Middle frontal gyrus (tissue), 1 donor: ENCODE results near the gene OR6C75.
"Not testable (repeated sequence)": the region's sequence is repeated elsewhere in the genome, so short reads cannot be mapped to it uniquely, and the experiment has no call there.

Experiments
- DNase-seq: peaks from one replicate; pipeline ENCODE4 v3.0.0-alpha.2; 2015; ENCODE audit warnings: low spot score; ENCODE audit errors: extremely low spot score

Gene OR6C75

GRCh38 chr12:55362675-55363074 lies at the start of gene OR6C75:
Gene OR6C75 (plus strand): TSS chr12:55362975. CDS start chr12:55365111, 2,136 bp downstream.
- DNase-seq = no peak

DNA sequence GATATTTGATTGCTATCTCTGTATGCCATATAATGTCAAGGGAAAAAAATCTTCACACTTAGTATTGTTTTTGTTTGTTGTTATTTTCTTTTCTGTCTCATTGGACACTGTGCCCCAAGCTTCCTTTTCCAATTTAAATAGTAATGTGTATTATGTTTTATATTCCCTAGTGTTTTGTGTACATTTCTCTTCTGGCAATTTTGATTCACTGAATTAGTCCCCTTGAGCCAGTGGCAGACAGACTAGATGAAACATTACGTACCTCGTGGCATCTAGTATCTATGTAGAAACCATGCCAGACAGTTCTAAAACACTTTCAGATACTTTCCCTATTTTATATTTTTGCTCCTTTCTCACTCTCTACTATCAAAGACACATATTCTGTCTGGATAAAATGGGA lies 48.7 kb upstream of the OR6C75 start, which contains the start of gene OR6C1:
Gene OR6C1 (plus strand): TSS at position 301 of the 400 bp plus-strand sequence. CDS start 6,257 bp downstream, outside the sequence.
- DNase-seq = no peak

DNA sequence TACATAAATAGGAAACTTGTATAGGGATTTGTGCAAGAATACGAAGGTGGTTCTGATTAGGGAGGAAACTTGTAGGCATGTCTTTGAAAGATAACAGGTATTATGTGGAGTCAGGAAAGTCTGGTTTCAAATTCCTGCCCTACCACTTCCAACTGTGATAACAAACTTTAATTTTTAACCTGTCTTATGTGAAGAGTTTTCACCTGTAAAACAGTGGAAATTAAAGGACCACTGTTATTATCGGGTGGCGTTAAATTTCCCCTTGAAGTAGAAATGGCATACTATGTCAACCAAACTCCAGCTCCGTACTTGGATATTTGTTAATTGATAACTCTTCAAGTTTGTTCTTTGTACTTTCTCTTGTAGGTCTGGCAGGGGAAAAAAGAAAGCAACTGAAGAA lies 42.6 kb upstream of the OR6C75 start:
- no peak for DNase-seq

GRCh38 chr12:55325801-55326200 lies 37.0 kb upstream of the OR6C75 start:
- DNase-seq = not testable (repeated sequence)

GRCh38 chr12:55330446-55330845 lies 32.3 kb upstream of the OR6C75 start, which contains the start of gene OR6C3:
Gene OR6C3 (plus strand): TSS chr12:55330746. CDS start chr12:55331701, 955 bp downstream.
- DNase-seq = no peak

- DNase-seq = no peak
Observed at GRCh38 chr12:55336002-55336401, 26.8 kb upstream of the OR6C75 start.

- DNase-seq = not testable (repeated sequence)
Observed at GRCh38 chr12:55355338-55355737, 7.4 kb upstream of the OR6C75 start.

DNA sequence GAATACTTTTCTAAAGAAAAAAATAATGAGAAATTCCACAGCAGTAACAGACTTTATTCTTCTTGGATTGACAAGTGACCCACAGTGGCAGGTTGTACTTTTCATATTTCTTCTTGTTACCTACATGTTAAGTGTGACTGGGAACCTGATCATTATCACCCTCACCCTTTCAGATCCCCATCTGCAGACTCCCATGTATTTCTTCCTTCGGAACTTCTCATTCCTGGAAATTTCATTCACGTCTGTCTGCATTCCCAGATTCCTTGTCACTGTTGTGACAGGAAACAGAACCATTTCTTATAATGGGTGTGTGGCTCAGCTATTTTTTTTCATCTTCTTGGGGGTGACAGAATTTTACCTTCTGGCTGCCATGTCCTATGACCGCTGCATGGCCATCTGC lies 2.3 kb downstream of the OR6C75 start:
- DNase-seq = no peak

DNA sequence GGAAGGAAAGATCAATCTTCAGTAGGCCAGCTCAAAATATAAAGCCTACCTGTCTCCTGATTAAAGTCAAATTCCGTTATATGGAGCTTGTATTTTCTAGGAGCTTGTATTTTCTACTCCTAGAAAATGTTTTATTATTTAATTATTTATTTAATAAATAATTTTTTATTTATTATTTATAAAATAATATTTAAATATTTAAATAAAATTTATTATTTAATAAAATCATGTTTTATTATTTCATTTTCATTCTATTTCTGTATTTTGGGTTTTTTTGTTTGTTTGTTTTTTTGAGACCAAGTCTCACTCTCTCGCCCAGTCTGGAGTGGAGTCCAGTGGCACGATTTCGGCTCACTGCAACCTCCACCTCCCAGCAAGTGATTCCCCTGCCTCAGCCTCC lies 9.7 kb downstream of the OR6C75 start:
- no peak for DNase-seq

DNA sequence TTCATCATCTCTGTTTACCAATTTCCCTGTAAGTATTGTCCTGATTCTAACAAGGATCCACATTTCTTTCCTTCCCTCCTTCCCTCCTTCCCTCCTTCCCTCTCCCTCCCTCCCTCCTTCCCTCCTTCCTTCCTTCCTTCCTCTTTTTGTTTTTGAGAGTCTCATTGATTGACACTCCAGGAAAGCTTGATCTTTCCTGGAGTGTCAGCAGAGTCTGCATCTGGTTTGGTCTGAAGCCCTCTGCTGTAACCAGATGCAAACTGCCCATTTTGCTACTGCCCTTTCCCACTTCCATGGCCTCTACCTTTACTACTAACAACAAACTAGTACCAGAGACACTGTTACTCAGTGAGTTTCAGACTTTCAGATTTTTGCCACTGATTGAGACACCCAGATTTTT lies 23.1 kb downstream of the OR6C75 start:
- no peak for DNase-seq

GRCh38 chr12:55392032-55392795 lies 29.4 kb downstream of the OR6C75 start:
- no peak for DNase-seq

- DNase-seq = no peak
Observed at GRCh38 chr12:55396326-55396725, 33.6 kb downstream of the OR6C75 start.

- no peak for DNase-seq
Observed at GRCh38 chr12:55400229-55400628, 37.5 kb downstream of the OR6C75 start, which contains the start of gene OR6C65. Gene OR6C65 (plus strand): TSS chr12:55400529. CDS start chr12:55400529, 0 bp downstream.

GRCh38 chr12:55407866-55408265 lies 45.1 kb downstream of the OR6C75 start:
- no peak for DNase-seq

DNA sequence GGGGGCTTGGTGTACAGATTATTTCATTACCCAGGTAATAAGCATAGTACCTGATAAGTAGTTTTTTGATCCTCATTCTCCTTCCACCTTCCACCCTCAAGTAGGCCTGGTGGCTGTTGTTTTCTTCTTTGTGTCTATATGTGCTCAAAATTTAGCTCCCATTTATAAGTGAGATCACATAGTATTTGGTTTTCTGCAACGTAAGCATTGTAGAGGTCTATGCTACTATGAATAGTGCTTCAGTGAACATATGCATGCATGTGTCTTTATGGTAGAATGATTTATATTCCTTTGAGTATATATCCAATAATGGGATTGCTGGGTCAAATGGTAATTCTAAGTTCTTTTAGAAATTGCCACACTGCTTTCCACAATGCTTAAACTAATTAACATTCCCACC lies 46.4 kb downstream of the OR6C75 start:
- not testable (repeated sequence) for DNase-seq

DNA sequence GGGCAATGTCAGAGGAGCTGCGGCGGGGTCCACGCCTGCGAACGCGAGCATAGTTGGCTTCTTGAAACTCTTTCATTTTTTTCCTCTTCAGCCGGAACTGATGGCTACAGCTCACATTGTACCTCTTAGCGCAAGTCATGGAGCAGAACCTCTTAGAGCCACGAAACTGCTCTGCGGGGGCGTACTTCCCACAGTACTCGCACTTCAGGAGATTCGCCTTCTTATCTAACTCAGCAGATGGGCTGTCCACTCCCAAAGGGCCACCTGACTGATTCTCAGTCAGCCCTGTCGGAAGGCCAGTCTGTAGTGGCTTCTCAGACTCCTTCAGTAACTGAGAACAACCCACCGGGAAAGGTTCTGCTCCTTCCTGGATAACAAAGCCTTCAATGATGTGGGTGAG lies 49.4 kb downstream of the OR6C75 start:
- not testable (repeated sequence) for DNase-seq

DNA sequence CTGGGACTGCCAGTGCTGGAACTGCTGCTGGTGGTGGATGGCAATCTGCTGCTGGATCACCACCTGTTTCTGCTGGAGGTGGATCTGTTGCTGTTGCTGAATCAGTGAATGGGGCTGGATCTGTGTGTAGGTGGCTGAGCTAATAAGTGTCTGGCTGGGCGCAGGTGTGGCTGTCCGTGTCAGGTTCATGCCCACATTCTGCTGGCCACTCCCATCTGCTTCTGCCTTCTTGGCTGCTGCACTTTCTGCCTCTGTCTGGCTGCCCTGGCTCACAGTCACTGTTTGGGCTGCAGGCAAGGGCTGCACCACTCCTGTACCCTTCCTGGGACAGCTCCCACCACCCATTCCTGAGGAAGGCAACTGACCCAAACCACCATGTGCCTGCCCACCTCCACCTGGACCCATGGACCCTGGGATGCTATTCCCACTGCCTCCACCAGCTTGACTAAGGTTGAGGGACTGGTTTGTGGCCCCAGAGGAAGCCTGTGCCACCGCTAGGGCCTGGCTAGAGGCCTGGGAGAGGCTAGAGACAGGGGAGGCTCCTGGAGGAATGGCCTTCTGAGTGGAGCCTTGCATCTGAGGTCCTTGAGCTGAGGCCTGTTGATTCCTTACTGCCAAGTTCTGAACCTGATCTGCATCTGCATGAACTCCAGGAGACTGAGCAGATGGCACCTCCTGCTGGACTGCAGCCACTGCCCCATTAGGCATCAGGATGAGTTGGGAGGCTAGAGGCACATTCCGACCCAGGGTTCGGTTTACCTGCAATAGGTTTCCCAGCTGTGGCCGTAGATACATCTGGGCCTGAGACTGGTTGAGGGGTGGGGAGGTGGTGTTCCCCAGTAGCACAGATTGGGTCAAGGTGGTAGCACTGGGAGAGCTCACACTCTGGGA lies 51.0 kb downstream of the OR6C75 start:
- not testable (repeated sequence) for DNase-seq

GRCh38 chr12:55414396-55414823 lies 51.6 kb downstream of the OR6C75 start:
- DNase-seq = not testable (repeated sequence)

- not testable (repeated sequence) for DNase-seq
Observed at GRCh38 chr12:55414889-55415288, 52.1 kb downstream of the OR6C75 start.

DNA sequence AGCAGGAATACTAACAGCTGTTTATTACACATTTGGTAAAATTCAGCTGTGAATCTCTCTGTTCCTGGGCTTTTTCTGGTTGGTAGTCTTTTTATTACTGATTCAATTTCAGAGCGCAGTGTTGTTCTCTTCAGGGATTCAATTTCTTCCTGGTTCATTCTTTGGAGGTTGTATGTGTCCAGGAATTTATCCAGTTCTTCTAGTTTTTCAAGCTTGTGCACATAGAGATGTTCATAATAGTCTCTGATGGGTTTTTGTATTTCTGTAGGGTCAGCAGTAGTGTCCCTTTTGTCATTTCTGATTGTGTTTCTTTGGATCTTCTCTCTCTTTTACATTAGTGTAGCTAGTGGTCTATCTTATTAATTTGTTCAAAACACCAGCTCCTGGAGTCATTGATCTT lies 54.2 kb downstream of the OR6C75 start:
- no peak for DNase-seq
